A549 (cell line): ENCODE data around the gene RPA3.

Experiments
- CHD2 ChIP-seq: fragments of 150-350 bp; IDR thresholded peaks from 2 replicates; pipeline ENCODE4 v1.6.1; 2014; ENCODE audit warnings: low read length; ENCODE audit not compliant: partially characterized antibody
- CTCF ChIP-seq: fragments of >200 bp; sonication (Bioruptor Twin); formaldehyde crosslinking; IDR thresholded peaks from 3 replicates; pipeline ENCODE4 v1.5.1; 2016
- ESRRA ChIP-seq: fragments of 150-350 bp; IDR thresholded peaks from 2 replicates; pipeline ENCODE4 v1.6.1; 2014; ENCODE audit warnings: mild to moderate bottlenecking, low read length, borderline replicate concordance
- POLR2A ChIP-seq: IDR thresholded peaks from 2 replicates; pipeline ENCODE4 v1.6.1; 2012; ENCODE audit warnings: mild to moderate bottlenecking, low read length
- ZC3H11A ChIP-seq: fragments of 450-650 bp; IDR thresholded peaks from 2 replicates; pipeline ENCODE4 v1.6.1; 2014; ENCODE audit warnings: antibody characterized with exemption, mild to moderate bottlenecking

- no peak for TF ChIP-seq CTCF
- no peak for TF ChIP-seq POLR2A
- TF ChIP-seq ESRRA, result no peak
- TF ChIP-seq ZC3H11A, result no peak
- TF ChIP-seq CHD2, result no peak
Observed at GRCh38 chr7:7713730-7714129, 4.7 kb downstream of the RPA3 start.
